DOHH2 (cell line): Measurements from ENCODE around the gene MCEE.
"Not testable (repeated sequence)": the region's sequence is repeated elsewhere in the genome, so short reads cannot be mapped to it uniquely, and the experiment has no call there.

Source experiments
- H3F3A ChIP-seq: fragments of 200-600 bp; sonication (generic), shearing (Covaris generic); 2 replicates; pipeline ENCODE4 v1.6.0; 2016; ENCODE audit warnings: antibody characterized with exemption, mild to moderate bottlenecking; ENCODE audit not compliant: control insufficient read depth, insufficient read depth
- H3K27ac ChIP-seq: fragments of 200-600 bp; sonication (generic); 2 replicates; pipeline ENCODE4 v1.5.1; 2014; ENCODE audit warnings: low read depth, mild to moderate bottlenecking, low read length, moderate library complexity
- H3K27me3 ChIP-seq: fragments of 200-600 bp; sonication (generic); 2 replicates; pipeline ENCODE4 v1.6.1; 2014; ENCODE audit warnings: mild to moderate bottlenecking, low read length, mixed read lengths; ENCODE audit not compliant: control insufficient read depth
- H3K36me3 ChIP-seq: fragments of 200-600 bp; sonication (generic); 2 replicates; pipeline ENCODE4 v1.6.1; 2014; ENCODE audit warnings: mild to moderate bottlenecking, low read length, moderate library complexity, mixed read lengths; ENCODE audit not compliant: control insufficient read depth
- H3K4me1 ChIP-seq: fragments of 200-600 bp; sonication (generic); 2 replicates; pipeline ENCODE4 v1.6.1; 2014; ENCODE audit warnings: mild to moderate bottlenecking, low read length, mixed read lengths; ENCODE audit not compliant: control insufficient read depth
- H3K4me2 ChIP-seq: fragments of 200-600 bp; sonication (generic); 2 replicates; pipeline ENCODE4 v1.6.0; 2014; ENCODE audit warnings: mild to moderate bottlenecking, low read length, moderate library complexity
- H3K4me3 ChIP-seq: fragments of 200-600 bp; sonication (generic); 2 replicates; pipeline ENCODE4 v1.5.1; 2014; ENCODE audit warnings: mild to moderate bottlenecking, low read length, mixed read lengths
- H3K79me2 ChIP-seq: fragments of 200-600 bp; sonication (generic); 2 replicates; pipeline ENCODE4 v1.6.1; 2014; ENCODE audit warnings: mild to moderate bottlenecking, low read length, mixed read lengths; ENCODE audit not compliant: control insufficient read depth
- H3K9me2 ChIP-seq: fragments of 200-600 bp; sonication (generic); replicated peaks from 2 replicates; pipeline ENCODE4 v1.6.1; 2014; ENCODE audit warnings: mild to moderate bottlenecking, low read length, mixed read lengths; ENCODE audit not compliant: control insufficient read depth
- H3K9me3 ChIP-seq: fragments of 200-600 bp; sonication (generic); 2 replicates; pipeline ENCODE4 v1.6.1; 2014; ENCODE audit warnings: antibody characterized with exemption, low read length, mixed read lengths; ENCODE audit not compliant: control insufficient read depth, insufficient read depth
- H4K20me1 ChIP-seq: fragments of 200-600 bp; sonication (generic); 2 replicates; pipeline ENCODE4 v1.6.0; 2014; ENCODE audit warnings: low read depth, mild to moderate bottlenecking, antibody characterized with exemption, low read length, moderate library complexity; ENCODE audit not compliant: control insufficient read depth, insufficient read depth
- CTCF ChIP-seq: fragments of 200-600 bp; sonication (generic); IDR thresholded peaks from one replicate; pipeline ENCODE4 v1.5.1; 2014; ENCODE audit warnings: antibody characterized with exemption, mild to moderate bottlenecking, low read depth, low read length; ENCODE audit not compliant: poor library complexity, severe bottlenecking
- EZH2phosphoT487 ChIP-seq: fragments of 200-600 bp; sonication (generic); IDR thresholded peaks from 2 replicates; pipeline ENCODE4 v1.6.1; 2017; ENCODE audit warnings: borderline replicate concordance, mild to moderate bottlenecking, antibody characterized with exemption, low read length, moderate library complexity, mixed read lengths

Gene MCEE

GRCh38 chr2:71083752-71084312 is 46.2 kb downstream of the MCEE start:
- H3K4me1 ChIP-seq, H4K20me1 ChIP-seq, H3K79me2 ChIP-seq, H3K9me2 ChIP-seq, H3K9me3 ChIP-seq, H3K27ac ChIP-seq, H3K4me2 ChIP-seq, H3K27me3 ChIP-seq, H3F3A ChIP-seq, H3K4me3 ChIP-seq, H3K36me3 ChIP-seq: not testable (repeated sequence)

- not testable (repeated sequence) for H3K4me3 ChIP-seq, H3K9me3 ChIP-seq, H4K20me1 ChIP-seq, H3F3A ChIP-seq, H3K36me3 ChIP-seq, H3K79me2 ChIP-seq, H3K27me3 ChIP-seq, H3K9me2 ChIP-seq, H3K27ac ChIP-seq, H3K4me2 ChIP-seq, H3K4me1 ChIP-seq
Observed at GRCh38 chr2:71083297-71083696, 46.7 kb downstream of the MCEE start.

- Histone ChIP-seq H3K4me1 (no peaks in the 10 kb centered on the region), H3K36me3 (peaks cover 15% of the 10 kb centered on the region), H3K9me2 (no peaks in the 10 kb centered on the region), H4K20me1 (no peaks in the 10 kb centered on the region), H3K79me2 (no peaks in the 10 kb centered on the region), H3K27ac (no peak overlapping the region), H3K9me3 (no peaks in the 10 kb centered on the region), H3F3A (no peaks in the 10 kb centered on the region), H3K27me3 (no peaks in the 10 kb centered on the region), H3K4me3 (no peak overlapping the region), H3K4me2 (no peak overlapping the region)
- no peak for TF ChIP-seq CTCF
- TF ChIP-seq EZH2phosphoT487, result no peak
Observed at GRCh38 chr2:71082402-71083252, 47.4 kb downstream of the MCEE start.

GRCh38 chr2:71078624-71079023 is 51.4 kb downstream of the MCEE start:
- Histone ChIP-seq H3K4me3 (no peak overlapping the region), H3K36me3 (peaks cover 51% of the 10 kb centered on the region), H3K9me3 (no peaks in the 10 kb centered on the region), H4K20me1 (no peaks in the 10 kb centered on the region), H3K79me2 (peaks cover 3% of the 10 kb centered on the region; the same call in 1 of the 2 replicates), H3K9me2 (no peaks in the 10 kb centered on the region), H3K4me2 (no peak overlapping the region), H3K4me1 (no peaks in the 10 kb centered on the region), H3K27me3 (no peaks in the 10 kb centered on the region), H3K27ac (no peak overlapping the region), H3F3A (no peaks in the 10 kb centered on the region; the same call in 1 of the 2 replicates)
- TF ChIP-seq EZH2phosphoT487 (no peak), CTCF (no peak)
